Measurements from ENCODE around the gene MUC15.

The MUC15 gene

GRCh38 chr11:26584818-26585217, 12.8 kb upstream of the MUC15 start:
- H3K4me1 Mint-ChIP-seq: no peaks in the 10 kb centered on the region
- no peaks in the 10 kb centered on the region for H3K27me3 Mint-ChIP-seq
- H3K9me3 Mint-ChIP-seq: no peaks in the 10 kb centered on the region
- no peak overlapping the region for H3K4me3 Mint-ChIP-seq
- no peaks in the 10 kb centered on the region for H3K36me3 Mint-ChIP-seq
- H3K27ac Mint-ChIP-seq: no peak overlapping the region

- no peaks in the 10 kb centered on the region for H3K27me3 Mint-ChIP-seq
- no peaks in the 10 kb centered on the region for H3K36me3 Mint-ChIP-seq
- no peaks in the 10 kb centered on the region for H3K4me1 Mint-ChIP-seq
These were observed 11.5 kb upstream of the MUC15 start for GRCh38 chr11:26583550-26583949.

GRCh38 chr11:26580929-26581328, 8.9 kb upstream of the MUC15 start:
- H3K4me3 Mint-ChIP-seq: no peak overlapping the region
- no peak overlapping the region for H3K27ac Mint-ChIP-seq
- no peaks in the 10 kb centered on the region for H3K36me3 Mint-ChIP-seq
- no peaks in the 10 kb centered on the region for H3K4me1 Mint-ChIP-seq
- no peaks in the 10 kb centered on the region for H3K9me3 Mint-ChIP-seq
- no peaks in the 10 kb centered on the region for H3K27me3 Mint-ChIP-seq

More at GRCh38 chr11:26583550-26583949, 11.5 kb upstream of the MUC15 start:
- Mint-ChIP-seq H3K27ac (no peak overlapping the region), H3K4me3 (no peak overlapping the region), H3K9me3 (no peaks in the 10 kb centered on the region)

- H3K27me3 Mint-ChIP-seq: no peaks in the 10 kb centered on the region
- H3K36me3 Mint-ChIP-seq: no peaks in the 10 kb centered on the region
These were observed 7.6 kb upstream of the MUC15 start for GRCh38 chr11:26579683-26580082.

GRCh38 chr11:26578998-26579661, 7.1 kb upstream of the MUC15 start:
- Mint-ChIP-seq H3K27me3 (no peaks in the 10 kb centered on the region), H3K9me3 (no peaks in the 10 kb centered on the region), H3K4me1 (no peaks in the 10 kb centered on the region), H3K27ac (no peak overlapping the region), H3K4me3 (no peak overlapping the region), H3K36me3 (no peaks in the 10 kb centered on the region)

More at GRCh38 chr11:26579683-26580082, 7.6 kb upstream of the MUC15 start:
- Mint-ChIP-seq H3K27ac (no peak overlapping the region), H3K4me1 (no peaks in the 10 kb centered on the region), H3K9me3 (no peaks in the 10 kb centered on the region), H3K4me3 (no peak overlapping the region)

- H3K36me3 Mint-ChIP-seq: no peaks in the 10 kb centered on the region
- no peak overlapping the region for H3K4me3 Mint-ChIP-seq
- no peaks in the 10 kb centered on the region for H3K27me3 Mint-ChIP-seq
- no peaks in the 10 kb centered on the region for H3K9me3 Mint-ChIP-seq
- no peaks in the 10 kb centered on the region for H3K4me1 Mint-ChIP-seq
- H3K27ac Mint-ChIP-seq: no peak overlapping the region
These were observed 3.9 kb upstream of the MUC15 start for GRCh38 chr11:26575946-26576345.

- H3K9me3 Mint-ChIP-seq: no peaks in the 10 kb centered on the region
- H3K4me3 Mint-ChIP-seq: no peak overlapping the region
- no peak overlapping the region for H3K27ac Mint-ChIP-seq
- no peaks in the 10 kb centered on the region for H3K36me3 Mint-ChIP-seq
- H3K4me1 Mint-ChIP-seq: no peaks in the 10 kb centered on the region
- no peaks in the 10 kb centered on the region for H3K27me3 Mint-ChIP-seq
These were observed 1.8 kb upstream of the MUC15 start for GRCh38 chr11:26573896-26574295.

- H3K4me1 Mint-ChIP-seq: no peaks in the 10 kb centered on the region
- H3K27me3 Mint-ChIP-seq: no peaks in the 10 kb centered on the region
- no peak overlapping the region for H3K27ac Mint-ChIP-seq
- no peaks in the 10 kb centered on the region for H3K36me3 Mint-ChIP-seq
- H3K9me3 Mint-ChIP-seq: no peaks in the 10 kb centered on the region
- no peak overlapping the region for H3K4me3 Mint-ChIP-seq
These were observed 823 bp upstream of the MUC15 start for GRCh38 chr11:26572770-26573402.

GRCh38 chr11:26569646-26570045, 2.4 kb downstream of the MUC15 start:
- no peak overlapping the region for H3K4me3 Mint-ChIP-seq
- H3K9me3 Mint-ChIP-seq: no peaks in the 10 kb centered on the region
- no peaks in the 10 kb centered on the region for H3K36me3 Mint-ChIP-seq
- H3K27me3 Mint-ChIP-seq: no peaks in the 10 kb centered on the region
- H3K27ac Mint-ChIP-seq: no peak overlapping the region
- H3K4me1 Mint-ChIP-seq: no peaks in the 10 kb centered on the region

GRCh38 chr11:26558190-26558589, 13.9 kb downstream of the MUC15 start:
- Mint-ChIP-seq H3K9me3 (no peaks in the 10 kb centered on the region), H3K27me3 (no peaks in the 10 kb centered on the region), H3K4me1 (no peaks in the 10 kb centered on the region), H3K4me3 (no peak overlapping the region), H3K27ac (no peak overlapping the region), H3K36me3 (no peaks in the 10 kb centered on the region)

- no peaks in the 10 kb centered on the region for H3K4me1 Mint-ChIP-seq
- H3K36me3 Mint-ChIP-seq: no peaks in the 10 kb centered on the region
- no peak overlapping the region for H3K4me3 Mint-ChIP-seq
- no peak overlapping the region for H3K27ac Mint-ChIP-seq
- H3K9me3 Mint-ChIP-seq: no peaks in the 10 kb centered on the region
- H3K27me3 Mint-ChIP-seq: no peaks in the 10 kb centered on the region
These were observed 14.4 kb downstream of the MUC15 start for GRCh38 chr11:26557666-26558065.

- no peaks in the 10 kb centered on the region for H3K27me3 Mint-ChIP-seq
- H3K4me1 Mint-ChIP-seq: no peaks in the 10 kb centered on the region
- peaks cover 5% of the 10 kb centered on the region for H3K9me3 Mint-ChIP-seq
- no peak overlapping the region for H3K4me3 Mint-ChIP-seq
- H3K36me3 Mint-ChIP-seq: no peaks in the 10 kb centered on the region
- H3K27ac Mint-ChIP-seq: no peak overlapping the region
These were observed 15.5 kb downstream of the MUC15 start for GRCh38 chr11:26556582-26556981.

- Mint-ChIP-seq H3K4me3 (no peak overlapping the region), H3K27me3 (no peaks in the 10 kb centered on the region), H3K27ac (no peak overlapping the region), H3K9me3 (peaks cover 5% of the 10 kb centered on the region), H3K36me3 (no peaks in the 10 kb centered on the region), H3K4me1 (no peaks in the 10 kb centered on the region)
These were observed 17.6 kb downstream of the MUC15 start for GRCh38 chr11:26554455-26554854.

GRCh38 chr11:26553182-26553581, 18.9 kb downstream of the MUC15 start:
- no peak overlapping the region for H3K4me3 Mint-ChIP-seq
- no peak overlapping the region for H3K27ac Mint-ChIP-seq
- no peaks in the 10 kb centered on the region for H3K36me3 Mint-ChIP-seq
- no peaks in the 10 kb centered on the region for H3K27me3 Mint-ChIP-seq
- H3K9me3 Mint-ChIP-seq: peaks cover 5% of the 10 kb centered on the region
- H3K4me1 Mint-ChIP-seq: no peaks in the 10 kb centered on the region

- Mint-ChIP-seq H3K9me3 (peaks cover 5% of the 10 kb centered on the region), H3K27ac (no peak overlapping the region), H3K27me3 (no peaks in the 10 kb centered on the region), H3K36me3 (no peaks in the 10 kb centered on the region), H3K4me3 (no peak overlapping the region), H3K4me1 (no peaks in the 10 kb centered on the region)
These were observed 20.8 kb downstream of the MUC15 start for GRCh38 chr11:26551186-26551801.

- Mint-ChIP-seq H3K4me1 (no peaks in the 10 kb centered on the region), H3K36me3 (no peaks in the 10 kb centered on the region), H3K27ac (no peak overlapping the region), H3K4me3 (no peak overlapping the region), H3K27me3 (no peaks in the 10 kb centered on the region), H3K9me3 (peaks cover 5% of the 10 kb centered on the region)
These were observed 22.0 kb downstream of the MUC15 start for GRCh38 chr11:26550022-26550421.

All from activated naive CD4-positive, alpha-beta T cell treated with anti-CD3 and anti-CD28 coated beads, Interleukin-2, amount 50 U/mL, for 24 hours (primary cell).